ENCODE results near the gene UNC93B1. TPM values are rescaled to one million over a fixed set of nuclear protein-coding genes. Genes with fewer than 3 reads are reported as not detected.
"Not testable (repeated sequence)": the region's sequence is repeated elsewhere in the genome, so short reads cannot be mapped to it uniquely, and the experiment has no call there.

UNC93B1 gene
- total and polyA plus RNA-seq, 12 donors: 3.2 to 18.2 (median 6.8) TPM

DNA sequence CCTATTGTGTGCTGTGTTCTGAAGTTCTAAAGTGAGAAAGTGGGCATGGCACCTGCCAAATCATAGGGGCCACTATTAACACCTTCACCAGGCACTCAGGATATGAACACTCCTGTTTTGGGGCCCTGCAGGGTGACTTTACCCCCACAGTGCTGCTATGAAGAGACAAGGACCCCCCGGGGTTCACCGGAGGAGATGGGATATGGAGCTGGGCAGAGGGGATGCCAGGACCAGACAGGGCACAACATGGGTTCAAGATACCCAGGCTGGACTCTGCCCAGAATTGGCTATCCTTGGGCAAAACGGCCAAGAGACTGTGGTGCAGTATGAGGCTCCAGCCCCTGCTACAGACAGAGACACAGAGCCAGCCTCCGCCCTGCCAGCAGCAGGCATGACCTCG is 9.5 kb downstream of the UNC93B1 start:
- ATAC-seq; intact Hi-C loops (cut with DNase I); DNase-seq; H3K4me3 ChIP-seq; H3K36me3 ChIP-seq; H3K27ac ChIP-seq; H3K9me3 ChIP-seq: not testable (repeated sequence)
- H3K4me1 ChIP-seq: peaks cover 0 to 11% (median 9%) of the 10 kb centered on the region in 9 donors
- H3K27me3 ChIP-seq: peaks cover 0 to 19% (median 13%) of the 10 kb centered on the region in 7 donors
- WGBS, 2 donors: 97 to 99% methylated on average over 5 of the region's 5 CpGs

DNA sequence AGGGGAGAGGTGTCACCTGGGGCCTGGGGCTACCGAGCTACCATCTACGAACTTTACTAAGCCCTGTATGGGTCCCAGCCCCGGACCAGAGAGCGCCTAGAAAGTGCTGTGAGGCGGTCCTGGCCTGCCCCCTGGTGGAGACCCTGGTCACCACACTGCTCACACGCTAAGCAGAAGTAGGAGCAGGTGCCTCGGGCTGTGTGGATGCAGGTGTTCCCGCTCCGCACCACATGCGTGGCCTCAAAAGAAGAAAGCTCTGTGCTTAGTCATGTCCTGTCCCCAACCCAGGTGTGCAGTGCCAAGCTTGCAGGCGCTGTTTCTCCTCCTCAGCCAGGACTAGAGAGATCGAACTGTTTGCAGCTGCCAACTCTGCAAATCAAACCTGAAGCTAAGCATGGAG is 10.1 kb downstream of the UNC93B1 start:
- 45 to 52% methylated on average over 12 of the region's 12 CpGs for WGBS, 2 donors

DNA sequence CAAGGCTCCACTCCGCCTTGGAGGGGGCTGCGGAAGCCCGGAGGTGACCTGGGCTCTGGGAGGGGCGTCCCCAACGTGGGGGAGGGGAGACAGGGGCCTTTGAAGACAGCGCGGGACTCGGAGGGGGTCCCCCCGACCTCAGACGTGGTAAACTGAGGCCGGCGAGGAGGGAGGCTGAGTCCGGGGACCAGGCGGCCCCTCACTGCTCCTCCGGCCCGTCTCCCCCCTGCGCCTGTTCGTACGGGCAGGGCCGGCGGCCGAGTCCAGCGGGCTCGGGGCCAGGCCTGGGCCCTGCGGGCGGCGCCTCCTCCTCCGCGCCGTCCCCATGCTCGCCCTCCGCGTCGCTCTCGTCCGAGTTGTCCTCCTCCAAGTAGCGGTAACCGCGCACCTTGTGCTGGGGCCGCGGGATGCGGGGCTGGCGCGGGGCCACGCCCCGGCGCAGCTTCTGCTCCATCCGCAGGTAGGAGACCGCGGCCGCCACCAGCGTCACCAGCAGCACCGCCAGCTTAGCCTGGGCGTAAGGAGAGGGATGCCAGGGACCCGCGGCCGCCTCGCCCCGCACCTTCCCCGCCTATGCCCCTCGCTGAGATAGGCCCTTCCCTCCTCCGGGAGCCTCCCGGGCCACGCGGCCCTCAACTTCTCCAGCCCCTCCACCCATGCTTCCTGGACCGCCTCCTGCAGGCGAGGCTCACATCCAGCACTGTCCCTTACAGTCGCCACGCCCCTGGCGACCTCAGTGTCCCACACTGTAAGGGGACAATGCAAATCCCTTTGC is 12.4 kb downstream of the UNC93B1 start:
- Histone ChIP-seq H3K27me3 (peaks cover 0 to 19% (median 13%) of the 10 kb centered on the region in 7 donors), H3K4me3 (peak overlapping the region in 8 of 10 donors; percentile 7 to 31 (median 16)), H3K4me1 (peaks cover 0 to 11% (median 9%) of the 10 kb centered on the region in 9 donors)
- H3K9me3 ChIP-seq; H3K27ac ChIP-seq; H3K36me3 ChIP-seq; intact Hi-C loops (cut with DNase I); DNase-seq; ATAC-seq: not testable (repeated sequence)
- WGBS, 2 donors: 13 to 16% methylated on average over 31 to 62 of the region's 70 CpGs

More for the DNA sequence above, 10.1 kb downstream of the UNC93B1 start:
- TF ChIP-seq, protein P1, sequence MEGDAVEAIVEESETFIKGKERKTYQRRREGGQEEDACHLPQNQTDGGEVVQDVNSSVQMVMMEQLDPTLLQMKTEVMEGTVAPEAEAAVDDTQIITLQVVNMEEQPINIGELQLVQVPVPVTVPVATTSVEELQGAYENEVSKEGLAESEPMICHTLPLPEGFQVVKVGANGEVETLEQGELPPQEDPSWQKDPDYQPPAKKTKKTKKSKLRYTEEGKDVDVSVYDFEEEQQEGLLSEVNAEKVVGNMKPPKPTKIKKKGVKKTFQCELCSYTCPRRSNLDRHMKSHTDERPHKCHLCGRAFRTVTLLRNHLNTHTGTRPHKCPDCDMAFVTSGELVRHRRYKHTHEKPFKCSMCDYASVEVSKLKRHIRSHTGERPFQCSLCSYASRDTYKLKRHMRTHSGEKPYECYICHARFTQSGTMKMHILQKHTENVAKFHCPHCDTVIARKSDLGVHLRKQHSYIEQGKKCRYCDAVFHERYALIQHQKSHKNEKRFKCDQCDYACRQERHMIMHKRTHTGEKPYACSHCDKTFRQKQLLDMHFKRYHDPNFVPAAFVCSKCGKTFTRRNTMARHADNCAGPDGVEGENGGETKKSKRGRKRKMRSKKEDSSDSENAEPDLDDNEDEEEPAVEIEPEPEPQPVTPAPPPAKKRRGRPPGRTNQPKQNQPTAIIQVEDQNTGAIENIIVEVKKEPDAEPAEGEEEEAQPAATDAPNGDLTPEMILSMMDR (IDR thresholded peaks at IDR 0.05): peak in 8 of 9 donors; percentile 34 to 61 (median 54)
- H3K4me3 ChIP-seq; H3K9me3 ChIP-seq; H3K36me3 ChIP-seq; DNase-seq; H3K27ac ChIP-seq; ATAC-seq; intact Hi-C loops (cut with DNase I): not testable (repeated sequence)
- peaks cover 0 to 19% (median 13%) of the 10 kb centered on the region in 7 donors for H3K27me3 ChIP-seq
- peaks cover 0 to 11% (median 9%) of the 10 kb centered on the region in 9 donors for H3K4me1 ChIP-seq

DNA sequence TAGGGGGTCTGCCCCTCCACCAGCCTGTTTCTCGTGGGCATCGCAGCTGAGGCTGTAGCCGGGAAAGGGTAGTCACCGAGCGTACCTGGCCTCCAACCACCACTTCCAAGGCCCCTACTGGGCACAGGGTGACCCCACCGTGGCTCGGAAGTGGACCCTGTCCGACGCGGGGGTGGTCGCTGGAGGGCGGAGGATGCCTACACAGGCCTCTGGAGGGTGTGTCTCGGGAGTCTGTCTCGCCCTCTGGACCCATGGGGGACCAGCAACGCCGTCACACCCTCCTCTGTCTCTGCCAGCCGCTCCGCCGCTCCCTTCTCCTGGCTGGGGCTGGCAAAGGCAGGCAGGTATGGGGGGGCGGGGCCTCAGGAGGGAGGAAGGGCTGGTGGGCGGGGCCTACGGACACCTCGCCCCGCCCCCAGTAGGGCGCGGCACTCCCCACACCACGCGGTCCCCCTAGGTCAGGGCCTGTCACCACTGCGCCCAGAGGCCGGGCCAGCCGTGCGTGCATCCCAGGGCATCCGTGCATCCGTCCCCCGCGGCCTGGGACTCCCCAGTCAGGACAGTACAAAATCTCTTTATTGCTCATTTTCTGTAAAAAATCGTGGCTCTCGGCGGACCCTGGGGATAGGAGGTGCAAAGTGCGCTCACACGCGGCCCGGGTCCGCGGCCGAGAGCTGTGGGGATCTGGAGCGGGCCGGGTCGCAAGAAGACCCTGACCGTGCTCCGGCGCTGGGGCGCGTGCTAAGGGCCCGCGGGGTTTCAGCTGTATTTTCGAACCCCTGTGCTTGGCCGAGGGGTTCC is 13.2 kb downstream of the UNC93B1 start:
- Histone ChIP-seq H3K4me1 (peaks cover 0 to 11% (median 9%) of the 10 kb centered on the region in 9 donors), H3K27me3 (peaks cover 0 to 24% (median 13%) of the 10 kb centered on the region in 7 donors), H3K4me3 (peak overlapping the region in 7 of 10 donors; percentile 7 to 31 (median 14))
- H3K27ac ChIP-seq; intact Hi-C loops (cut with DNase I); DNase-seq; H3K36me3 ChIP-seq; H3K9me3 ChIP-seq: not testable (repeated sequence)
- ATAC-seq: peak in 2 of 8 donors; percentile 55 to 63
- 10 to 13% methylated on average over 46 to 50 of the region's 58 CpGs for WGBS, 2 donors

DNA sequence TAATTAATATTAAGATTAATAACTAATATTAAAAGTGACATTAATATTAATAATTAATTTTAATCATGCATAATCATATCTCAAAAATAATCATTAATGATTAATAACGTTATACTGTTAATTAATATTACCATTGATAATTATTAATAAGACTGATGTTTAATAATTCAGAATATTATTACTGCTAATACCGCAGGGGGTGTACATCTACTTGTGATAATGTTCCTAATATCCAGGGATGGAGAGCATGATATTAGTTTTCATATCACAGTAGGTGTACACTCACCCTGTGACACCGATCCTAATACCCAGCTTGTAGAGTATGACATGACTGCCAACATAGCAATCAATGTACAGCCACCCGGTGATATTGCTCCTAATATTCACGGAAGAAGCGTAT is 18.6 kb downstream of the UNC93B1 start:
- DNase-seq; H3K27ac ChIP-seq; H3K4me1 ChIP-seq; H3K4me3 ChIP-seq; H3K9me3 ChIP-seq; intact Hi-C loops (cut with DNase I); ATAC-seq; H3K36me3 ChIP-seq: not testable (repeated sequence)
- 85 to 86% methylated on average over 6 of the region's 6 CpGs for WGBS, 2 donors
- H3K27me3 ChIP-seq: peaks cover 0 to 33% (median 0%) of the 10 kb centered on the region in 7 donors

DNA sequence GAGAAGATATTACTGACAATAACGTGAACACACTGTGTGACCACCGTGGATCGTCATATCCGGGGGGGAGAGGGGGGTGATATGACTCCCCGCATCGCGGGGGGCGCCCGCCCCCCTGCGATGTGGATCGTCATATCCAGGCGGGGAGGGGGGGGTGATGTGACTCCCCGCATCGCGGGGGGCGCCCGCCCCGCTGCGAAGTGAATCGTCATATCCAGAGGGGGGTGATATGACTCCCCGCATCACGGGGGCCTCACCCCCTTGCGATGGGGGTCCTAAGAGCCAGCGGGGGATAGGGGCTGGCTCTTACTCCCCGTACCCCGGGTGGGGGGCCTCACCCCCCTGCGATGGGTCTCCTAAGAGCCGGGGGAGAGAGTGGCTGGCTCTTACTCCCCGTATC is 19.9 kb downstream of the UNC93B1 start:
- Histone ChIP-seq H3K4me3 (no peak overlapping the region), H3K9me3 (no peaks in the 10 kb centered on the region), H3K36me3 (no peaks in the 10 kb centered on the region), H3K4me1 (no peaks in the 10 kb centered on the region), H3K27me3 (peaks cover 0 to 38% (median 0%) of the 10 kb centered on the region in 7 donors), H3K27ac (no peak overlapping the region)
- whole genome bisulfite sequencing, 2 donors: 78 to 83% methylated on average over 29 of the region's 29 CpGs
- ATAC-seq (no peak), DNase-seq (no peak)
- TF ChIP-seq, protein P1 (IDR thresholded peaks at IDR 0.05): no peak
- intact Hi-C loops (cut with DNase I): no loop called here

DNA sequence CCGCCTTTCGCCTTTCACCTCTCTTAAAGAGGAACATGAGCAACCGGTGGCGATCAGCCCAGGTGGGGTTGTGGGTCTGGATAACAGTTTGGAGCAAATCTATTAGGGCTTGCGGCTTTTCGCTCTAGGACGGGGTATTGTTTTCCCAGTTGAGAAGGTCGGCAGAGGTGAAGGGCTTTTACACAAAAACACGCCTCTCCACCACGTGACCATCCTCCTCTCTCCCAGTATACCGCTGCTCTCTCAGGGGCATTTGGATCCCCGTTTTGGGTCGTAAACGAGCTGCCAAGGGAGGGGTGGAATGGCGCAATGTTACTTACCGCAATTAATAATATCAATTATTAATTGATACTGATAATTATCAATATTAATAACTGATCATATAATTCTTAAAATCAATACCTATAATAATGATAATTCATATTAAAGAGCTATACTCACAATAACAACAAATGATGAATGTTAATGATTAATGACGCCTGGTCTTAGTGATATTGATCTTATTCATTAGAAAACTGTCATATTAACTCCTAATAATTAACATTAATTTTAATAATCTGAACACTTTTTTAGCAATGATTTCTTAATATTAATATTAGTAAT is 21.5 kb downstream of the UNC93B1 start:
- intact Hi-C loops (cut with DNase I); ATAC-seq: not testable (repeated sequence)

DNA sequence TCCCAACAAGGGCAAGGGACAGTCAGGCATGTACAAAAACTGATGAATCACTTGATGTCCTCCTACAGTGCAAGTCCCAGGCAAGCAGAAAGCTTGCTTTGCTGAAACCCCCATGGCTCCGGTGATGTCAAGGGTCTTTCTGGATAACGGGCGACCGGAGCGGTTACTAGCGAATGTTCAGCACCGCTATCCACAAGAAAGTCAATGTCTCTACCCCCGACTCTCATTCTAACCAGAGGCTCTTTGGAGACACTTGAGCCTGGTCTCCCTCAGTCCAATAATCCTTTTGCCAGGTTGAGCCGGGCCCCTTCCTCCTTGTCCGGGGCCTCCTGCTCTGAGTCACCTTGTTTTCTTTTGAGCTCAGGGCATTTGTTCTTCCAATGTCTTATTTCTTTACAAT is 22.7 kb downstream of the UNC93B1 start:
- intact Hi-C loops (cut with DNase I); ATAC-seq: not testable (repeated sequence)
- 87% methylated on average over 10 of the region's 10 CpGs for WGBS, 2 donors

More for the DNA sequence above, 21.5 kb downstream of the UNC93B1 start:
- not testable (repeated sequence) for H3K4me3 ChIP-seq, H3K4me1 ChIP-seq, H3K27ac ChIP-seq, DNase-seq, H3K9me3 ChIP-seq, H3K36me3 ChIP-seq
- whole genome bisulfite sequencing, 2 donors: 74 to 86% methylated on average over 17 of the region's 17 CpGs
- peaks cover 0 to 45% (median 4%) of the 10 kb centered on the region in 7 donors for H3K27me3 ChIP-seq

More for the DNA sequence above, 22.7 kb downstream of the UNC93B1 start:
- not testable (repeated sequence) for H3K27ac ChIP-seq, H3K36me3 ChIP-seq, H3K9me3 ChIP-seq, DNase-seq, H3K4me1 ChIP-seq, H3K4me3 ChIP-seq
- peaks cover 0 to 56% (median 7%) of the 10 kb centered on the region in 7 donors for H3K27me3 ChIP-seq

Data from heart right ventricle (tissue), 16 donors.